HEK293 (cell line): ENCODE results near the gene PKLR.

ENCODE experiments used
- CTCF ChIA-PET: fragments of 350-600 bp; formaldehyde crosslinking; extraction: SDS; loops from one replicate; lab custom pipeline; 2021; ENCODE audit warnings: antibody characterized with exemption; lab: Yijun Ruan, JAX
- POLR2A ChIA-PET: fragments of 300-600 bp; formaldehyde crosslinking; extraction: SDS; loops from one replicate; lab custom pipeline; 2020; ENCODE audit warnings: antibody characterized with exemption, inconsistent platforms; lab: Yijun Ruan, JAX
- H3K27ac ChIP-seq: fragments of 200-500 bp; sonication (Bioruptor generic); 2 replicates; pipeline ENCODE4 v1.5.1; 2014; ENCODE audit warnings: low read depth, low read length, control low read depth, inconsistent platforms; ENCODE audit errors: extremely low read depth
- H3K36me3 ChIP-seq, 2 experiments: fragments of 200-500 bp in 1 of 2; sonication (Bioruptor generic) in 1 of 2; 1 replicate in 1 of 2; 2 replicates in 1 of 2; pipeline ENCODE4 v1.5.1; 2014 to 2017; ENCODE audit warnings: inconsistent platforms in 2 of 2, low read length in 2 of 2; ENCODE audit not compliant: control insufficient read depth in 2 of 2, insufficient read depth in 1 of 2
- H3K4me1 ChIP-seq: fragments of 200-500 bp; sonication (Bioruptor generic); 2 replicates; pipeline ENCODE4 v1.5.1; 2014; ENCODE audit warnings: mild to moderate bottlenecking, low read length, inconsistent platforms; ENCODE audit not compliant: control insufficient read depth, insufficient read depth
- H3K4me3 ChIP-seq: 2 replicates; pipeline ENCODE4 v1.5.1; 2011; ENCODE audit warnings: low read depth, mild to moderate bottlenecking, control low read depth, low read length, moderate library complexity
- H3K9me3 ChIP-seq: fragments of 200-500 bp; sonication (Bioruptor generic); 2 replicates; pipeline ENCODE4 v1.5.1; 2014; ENCODE audit warnings: low read depth, low read length, inconsistent platforms; ENCODE audit not compliant: control insufficient read depth, insufficient read depth
- EGR2 ChIP-seq: fragments of 450-650 bp; formaldehyde crosslinking; IDR thresholded peaks from 2 replicates; pipeline ENCODE4 v1.5.1; 2016; ENCODE audit warnings: low read depth, missing biosample characterization, missing genetic modification characterization
- GLIS1 ChIP-seq: fragments of 450-650 bp; formaldehyde crosslinking; IDR thresholded peaks from 2 replicates; pipeline ENCODE4 v1.5.1; 2016; ENCODE audit warnings: missing biosample characterization, missing genetic modification characterization
- INSM2 ChIP-seq: fragments of 450-650 bp; formaldehyde crosslinking; IDR thresholded peaks from 2 replicates; pipeline ENCODE4 v1.5.1; 2016; ENCODE audit warnings: missing biosample characterization, missing genetic modification characterization
- KLF16 ChIP-seq: fragments of 450-650 bp; formaldehyde crosslinking; IDR thresholded peaks from 2 replicates; pipeline ENCODE4 v1.5.1; 2017; ENCODE audit warnings: missing biosample characterization, missing genetic modification characterization
- MYNN ChIP-seq: fragments of 450-650 bp; formaldehyde crosslinking; IDR thresholded peaks from 2 replicates; pipeline ENCODE4 v1.5.1; 2016; ENCODE audit warnings: missing biosample characterization, missing genetic modification characterization, borderline replicate concordance
- PBX3 ChIP-seq: sonication (generic); formaldehyde crosslinking; IDR thresholded peaks from 2 replicates; pipeline ENCODE4 v1.8.1; 2022; ENCODE audit warnings: mild to moderate bottlenecking, moderate library complexity, missing genetic modification reagents
- SCRT2 ChIP-seq: fragments of 450-650 bp; formaldehyde crosslinking; IDR thresholded peaks from 2 replicates; pipeline ENCODE4 v1.5.1; 2016; ENCODE audit warnings: missing biosample characterization, missing genetic modification characterization
- TCF7L2 ChIP-seq: IDR thresholded peaks from 2 replicates; pipeline ENCODE4 v1.6.1; 2011; ENCODE audit warnings: low read depth, mild to moderate bottlenecking, inconsistent platforms, low read length, moderate library complexity, borderline replicate concordance
- ZBTB1 ChIP-seq: fragments of 450-650 bp; formaldehyde crosslinking; IDR thresholded peaks from 2 replicates; pipeline ENCODE4 v1.5.1; 2016; ENCODE audit warnings: missing biosample characterization, missing genetic modification characterization
- ZNF121 ChIP-seq: fragments of 450-650 bp; formaldehyde crosslinking; IDR thresholded peaks from 2 replicates; pipeline ENCODE4 v1.5.1; 2016; ENCODE audit warnings: missing biosample characterization, missing genetic modification characterization
- ZNF132 ChIP-seq: fragments of 450-650 bp; formaldehyde crosslinking; IDR thresholded peaks from 2 replicates; pipeline ENCODE4 v1.5.1; 2017; ENCODE audit warnings: missing biosample characterization, missing genetic modification characterization, borderline replicate concordance
- ZNF16 ChIP-seq: fragments of 450-650 bp; formaldehyde crosslinking; IDR thresholded peaks from 2 replicates; pipeline ENCODE4 v1.5.1; 2016; ENCODE audit warnings: low read depth, missing biosample characterization, missing genetic modification characterization
- ZNF426 ChIP-seq: fragments of 450-650 bp; formaldehyde crosslinking; IDR thresholded peaks from 2 replicates; pipeline ENCODE4 v1.5.1; 2017; ENCODE audit warnings: missing biosample characterization, missing genetic modification characterization, mild to moderate bottlenecking, inconsistent platforms, moderate library complexity
- ZNF488 ChIP-seq: fragments of 450-650 bp; formaldehyde crosslinking; IDR thresholded peaks from 2 replicates; pipeline ENCODE4 v1.5.1; 2016; ENCODE audit warnings: missing biosample characterization, missing genetic modification characterization
- ZNF544 ChIP-seq: fragments of 450-650 bp; formaldehyde crosslinking; IDR thresholded peaks from 2 replicates; pipeline ENCODE4 v1.5.0; 2017; ENCODE audit warnings: missing biosample characterization, missing genetic modification characterization
- ZNF558 ChIP-seq: fragments of 450-650 bp; formaldehyde crosslinking; IDR thresholded peaks from 2 replicates; pipeline ENCODE4 v1.5.1; 2016; ENCODE audit warnings: missing biosample characterization, missing genetic modification characterization
- ZNF571 ChIP-seq: fragments of 450-650 bp; formaldehyde crosslinking; IDR thresholded peaks from 2 replicates; pipeline ENCODE4 v1.5.0; 2017; ENCODE audit warnings: missing biosample characterization, missing genetic modification characterization
- ZNF600 ChIP-seq: fragments of 450-650 bp; formaldehyde crosslinking; IDR thresholded peaks from 2 replicates; pipeline ENCODE4 v1.5.1; 2016; ENCODE audit warnings: missing biosample characterization, missing genetic modification characterization
- ZNF624 ChIP-seq: fragments of 450-650 bp; formaldehyde crosslinking; IDR thresholded peaks from 2 replicates; pipeline ENCODE4 v1.5.1; 2017; ENCODE audit warnings: missing biosample characterization, missing genetic modification characterization
- ZNF645 ChIP-seq: fragments of 450-650 bp; formaldehyde crosslinking; IDR thresholded peaks from 2 replicates; pipeline ENCODE4; 2016; ENCODE audit warnings: missing biosample characterization, missing genetic modification characterization
- ZNF658 ChIP-seq: fragments of 450-650 bp; formaldehyde crosslinking; IDR thresholded peaks from 2 replicates; pipeline ENCODE4; 2016; ENCODE audit warnings: missing biosample characterization, missing genetic modification characterization
- ZNF701 ChIP-seq: fragments of 450-650 bp; formaldehyde crosslinking; IDR thresholded peaks from 2 replicates; pipeline ENCODE4 v1.5.1; 2016; ENCODE audit warnings: missing biosample characterization, missing genetic modification characterization
- ZSCAN18 ChIP-seq: fragments of 450-650 bp; formaldehyde crosslinking; IDR thresholded peaks from 2 replicates; pipeline ENCODE4 v1.5.1; 2016; ENCODE audit warnings: missing biosample characterization, missing genetic modification characterization
- ZSCAN23 ChIP-seq: fragments of 450-650 bp; formaldehyde crosslinking; IDR thresholded peaks from 2 replicates; pipeline ENCODE4 v1.5.1; 2016; ENCODE audit warnings: missing biosample characterization, missing genetic modification characterization
- TF ChIP-seq, protein P1 (sequence below): fragments of 450-650 bp; formaldehyde crosslinking; IDR thresholded peaks from 2 replicates; pipeline ENCODE4 v1.5.1; 2016; ENCODE audit warnings: missing biosample characterization, missing genetic modification characterization
- TF ChIP-seq, protein P2 (sequence below): fragments of 450-650 bp; IDR thresholded peaks from 2 replicates; pipeline ENCODE4 v1.5.1; 2018; ENCODE audit warnings: missing biosample characterization, mild to moderate bottlenecking, missing genetic modification characterization

The PKLR gene

DNA sequence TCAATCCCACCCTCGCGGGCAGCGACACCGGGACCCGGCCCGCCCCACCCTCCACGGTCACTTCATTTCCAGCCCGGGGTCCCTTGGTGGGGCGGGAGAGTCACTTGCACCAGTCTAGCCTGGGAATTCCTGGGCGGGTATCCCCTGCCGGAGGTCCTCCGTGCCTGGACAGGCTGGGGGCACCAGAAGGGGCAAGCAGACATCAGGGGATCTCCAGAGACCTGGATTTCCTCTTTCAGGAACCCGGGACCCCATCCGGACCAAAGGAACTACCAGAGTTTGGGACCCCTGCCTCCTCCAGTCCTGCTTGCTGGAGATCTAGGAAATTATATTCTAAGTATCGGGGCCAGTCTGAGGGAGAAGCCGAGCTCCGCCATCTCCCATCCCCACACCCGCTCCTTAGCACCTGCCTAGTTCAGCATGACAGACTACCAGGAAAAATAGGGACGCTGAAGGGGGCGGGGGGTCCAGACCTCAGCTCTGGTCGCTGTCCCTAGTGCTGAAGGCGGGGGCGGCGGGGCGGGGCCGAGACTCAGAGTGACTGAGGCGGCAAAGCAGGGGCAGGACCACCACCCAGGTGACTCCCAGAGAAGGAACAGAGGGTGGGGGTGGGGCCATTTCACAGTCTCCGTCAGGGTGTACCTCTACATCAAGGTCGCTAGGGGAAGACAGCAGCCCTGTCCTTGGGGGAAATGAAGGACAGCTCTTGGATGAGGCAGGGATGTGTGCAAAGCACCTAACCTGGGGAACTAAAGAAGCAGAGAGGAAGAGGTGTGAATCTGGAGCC is 23.1 kb downstream of the PKLR start (continued):
- TF ChIP-seq INSM2 = no peak
- no peak for TF ChIP-seq ZNF16
- TF ChIP-seq ZNF132 (tag by site-specific recombination) = no peak
- no peak for TF ChIP-seq ZNF624 (tag by site-specific recombination)
- TF ChIP-seq ZNF571 (tag by site-specific recombination) = no peak
- no peak for TF ChIP-seq ZBTB1 (tag by site-specific recombination)
- TF ChIP-seq KLF16 (tag by site-specific recombination) = no peak
- TF ChIP-seq MYNN (tag by site-specific recombination) = no peak
- TF ChIP-seq ZSCAN18 (tag by site-specific recombination) = no peak
- TF ChIP-seq ZNF426 (tag by site-specific recombination) = no peak
- no peak for TF ChIP-seq PBX3 (CRISPR knock-in tag)
- TF ChIP-seq, protein P1, sequence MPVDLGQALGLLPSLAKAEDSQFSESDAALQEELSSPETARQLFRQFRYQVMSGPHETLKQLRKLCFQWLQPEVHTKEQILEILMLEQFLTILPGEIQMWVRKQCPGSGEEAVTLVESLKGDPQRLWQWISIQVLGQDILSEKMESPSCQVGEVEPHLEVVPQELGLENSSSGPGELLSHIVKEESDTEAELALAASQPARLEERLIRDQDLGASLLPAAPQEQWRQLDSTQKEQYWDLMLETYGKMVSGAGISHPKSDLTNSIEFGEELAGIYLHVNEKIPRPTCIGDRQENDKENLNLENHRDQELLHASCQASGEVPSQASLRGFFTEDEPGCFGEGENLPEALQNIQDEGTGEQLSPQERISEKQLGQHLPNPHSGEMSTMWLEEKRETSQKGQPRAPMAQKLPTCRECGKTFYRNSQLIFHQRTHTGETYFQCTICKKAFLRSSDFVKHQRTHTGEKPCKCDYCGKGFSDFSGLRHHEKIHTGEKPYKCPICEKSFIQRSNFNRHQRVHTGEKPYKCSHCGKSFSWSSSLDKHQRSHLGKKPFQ (tag by site-specific recombination) = no peak
- TF ChIP-seq ZNF558 (tag by site-specific recombination) = no peak
- peak; percentile 38; the same call in 1 of the 2 replicates for TF ChIP-seq GLIS1
- TF ChIP-seq ZNF645 (tag by site-specific recombination) = no peak
- no peak for TF ChIP-seq ZNF658 (tag by site-specific recombination)
- no peak for TF ChIP-seq EGR2 (tag by site-specific recombination)

GRCh38 chr1:155277070-155277901 is 24.0 kb downstream of the PKLR start, which contains the start of gene HCN3:
TSS of gene HCN3 (plus strand) at chr1:155277463. CDS start at chr1:155277591, 128 bp downstream.
- CTCF ChIA-PET = interaction anchor here (0.6 to 5.2 kb wide), 17 partner anchors 10 to 203 kb away, joined by 3 to 45 read pairs (median 3); partner anchors contain the start of gene KRTCAP2
- Histone ChIP-seq H3K27ac (peak within 1 kb of the TSS; percentile 58; the same call in 1 of the 2 replicates), H3K9me3 (no peaks in the 10 kb centered on the region), H3K4me1 (no peaks in the 10 kb centered on the region), H3K4me3 (peak within 1 kb of the TSS; percentile 75), H3K36me3 (peaks cover 0 to 4% of the 10 kb centered on the region in 2 experiments; a peak in 1 of 3 replicates)
- POLR2A ChIA-PET = interaction anchor here (0.6 to 1.4 kb wide), 10 partner anchors 9 to 188 kb away, joined by 3 to 7 read pairs (median 4); partner anchors contain the start of genes FDPS and SCAMP3
- TF ChIP-seq ZNF488 (tag by site-specific recombination) (no peak), ZSCAN23 (tag by site-specific recombination) (no peak), SCRT2 (peak; percentile 93), ZNF121 (no peak), TCF7L2 (no peak), ZNF701 (tag by site-specific recombination) (no peak), ZNF544 (tag by site-specific recombination) (no peak), ZNF600 (peak; percentile 67), ZNF571 (tag by site-specific recombination) (no peak)
- TF ChIP-seq, protein P2, sequence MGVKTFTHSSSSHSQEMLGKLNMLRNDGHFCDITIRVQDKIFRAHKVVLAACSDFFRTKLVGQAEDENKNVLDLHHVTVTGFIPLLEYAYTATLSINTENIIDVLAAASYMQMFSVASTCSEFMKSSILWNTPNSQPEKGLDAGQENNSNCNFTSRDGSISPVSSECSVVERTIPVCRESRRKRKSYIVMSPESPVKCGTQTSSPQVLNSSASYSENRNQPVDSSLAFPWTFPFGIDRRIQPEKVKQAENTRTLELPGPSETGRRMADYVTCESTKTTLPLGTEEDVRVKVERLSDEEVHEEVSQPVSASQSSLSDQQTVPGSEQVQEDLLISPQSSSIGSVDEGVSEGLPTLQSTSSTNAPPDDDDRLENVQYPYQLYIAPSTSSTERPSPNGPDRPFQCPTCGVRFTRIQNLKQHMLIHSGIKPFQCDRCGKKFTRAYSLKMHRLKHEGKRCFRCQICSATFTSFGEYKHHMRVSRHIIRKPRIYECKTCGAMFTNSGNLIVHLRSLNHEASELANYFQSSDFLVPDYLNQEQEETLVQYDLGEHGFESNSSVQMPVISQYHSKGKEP (tag by site-specific recombination) = no peak
